ENCODE data around the gene UGT3A2. TPM values are rescaled to one million over a fixed set of nuclear protein-coding genes. Genes with fewer than 3 reads are reported as not detected.
A peak's percentile ranks its signal among the peaks of the same experiment; 100 is the strongest.

The UGT3A2 gene, protein sequence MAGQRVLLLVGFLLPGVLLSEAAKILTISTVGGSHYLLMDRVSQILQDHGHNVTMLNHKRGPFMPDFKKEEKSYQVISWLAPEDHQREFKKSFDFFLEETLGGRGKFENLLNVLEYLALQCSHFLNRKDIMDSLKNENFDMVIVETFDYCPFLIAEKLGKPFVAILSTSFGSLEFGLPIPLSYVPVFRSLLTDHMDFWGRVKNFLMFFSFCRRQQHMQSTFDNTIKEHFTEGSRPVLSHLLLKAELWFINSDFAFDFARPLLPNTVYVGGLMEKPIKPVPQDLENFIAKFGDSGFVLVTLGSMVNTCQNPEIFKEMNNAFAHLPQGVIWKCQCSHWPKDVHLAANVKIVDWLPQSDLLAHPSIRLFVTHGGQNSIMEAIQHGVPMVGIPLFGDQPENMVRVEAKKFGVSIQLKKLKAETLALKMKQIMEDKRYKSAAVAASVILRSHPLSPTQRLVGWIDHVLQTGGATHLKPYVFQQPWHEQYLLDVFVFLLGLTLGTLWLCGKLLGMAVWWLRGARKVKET
- not detected for total RNA-seq

DNA sequence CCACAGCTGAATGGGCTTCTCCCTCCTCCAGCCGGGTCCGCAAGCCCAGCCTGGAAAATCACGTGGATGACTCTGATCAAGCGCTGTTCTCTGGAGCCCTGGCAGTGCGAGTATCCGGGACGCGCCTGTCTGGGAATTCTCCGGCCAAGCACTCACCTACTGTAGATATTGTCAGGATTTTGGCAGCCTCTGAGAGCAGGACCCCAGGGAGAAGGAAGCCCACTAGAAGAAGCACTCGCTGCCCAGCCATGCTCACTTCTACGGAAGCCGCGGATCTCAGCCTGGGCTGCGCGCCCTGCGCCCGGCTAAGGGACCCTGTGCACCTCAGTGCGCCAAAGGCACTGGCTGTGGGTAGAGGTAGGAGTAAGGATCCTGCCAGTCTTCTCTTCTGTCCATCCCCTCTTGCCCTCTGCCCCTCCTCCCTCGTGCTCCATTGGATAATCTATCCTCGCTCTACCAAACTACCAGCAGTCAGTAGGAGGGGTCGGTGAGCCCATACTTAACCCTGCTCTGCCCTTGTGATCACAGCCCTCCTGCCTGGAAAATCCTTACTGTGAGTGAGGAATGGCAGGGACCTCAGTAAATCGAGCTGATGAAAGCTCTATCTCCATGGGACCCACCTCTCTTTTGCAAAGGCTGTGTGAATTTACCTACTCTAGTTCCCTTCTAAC, at the start of gene UGT3A2:
TSS of gene UGT3A2 (minus strand) at position 343 of the 671 bp plus-strand sequence. CDS start at position 250, 93 bp downstream.
- CTCF ChIA-PET = interaction anchor here (0.7 to 4.0 kb wide), 2 partner anchors 12 to 20 kb away, joined by 3 to 19 read pairs; no protein-coding TSS in a partner anchor
- POLR2A ChIA-PET = interaction anchor here (0.7 kb wide), 1 partner anchor 43 kb away, joined by 3 read pairs; no protein-coding TSS in a partner anchor
- Mint-ChIP-seq H3K27ac (no peak within 1 kb of the TSS), H3K4me3 (no peak within 1 kb of the TSS), H3K4me1 (peaks cover 5% of the 10 kb centered on the region), H3K27me3 (peaks cover 22% of the 10 kb centered on the region), H3K9me3 (ENCODE audit: low read depth) (no peaks in the 10 kb centered on the region), H3K36me3 (ENCODE audit: low read depth) (no peaks in the 10 kb centered on the region)
- ATAC-seq (no peak), DNase-seq (no peak)
- intact Hi-C loops (cut with DNase I, micrococcal nuclease) = no loop called here

DNA sequence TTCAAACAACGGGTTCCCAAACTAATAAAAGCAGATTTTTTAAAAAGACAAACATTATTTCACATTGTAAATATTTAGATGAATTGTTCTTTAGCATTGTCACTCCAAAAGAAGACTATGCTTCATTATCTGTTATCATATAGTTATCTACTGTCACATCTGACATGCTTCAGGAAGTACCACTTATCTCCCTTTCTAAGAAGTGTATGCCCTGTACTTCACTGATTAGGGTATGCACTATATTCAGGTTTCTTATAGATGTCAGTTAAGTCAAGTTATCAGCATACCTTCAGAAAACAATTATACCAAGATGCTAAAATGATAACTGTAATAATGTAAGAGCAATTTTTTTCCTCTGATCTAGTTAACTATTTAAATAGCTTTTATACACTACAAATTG, 44.6 kb upstream of the UGT3A2 start:
- Mint-ChIP-seq H3K27ac (no peak overlapping the region), H3K4me1 (no peaks in the 10 kb centered on the region), H3K4me3 (no peak overlapping the region), H3K9me3 (ENCODE audit: low read depth) (no peaks in the 10 kb centered on the region), H3K27me3 (no peaks in the 10 kb centered on the region), H3K36me3 (ENCODE audit: low read depth) (peaks cover 26% of the 10 kb centered on the region)
- DNase-seq (no peak), ATAC-seq (no peak)
- ChIA-PET CTCF (interaction anchor here (0.5 to 1.4 kb wide), 4 partner anchors 14 to 1401 kb away, joined by 3 to 5 read pairs (median 4); no protein-coding TSS in a partner anchor), POLR2A (no interaction called here)
- intact Hi-C loops (cut with DNase I, micrococcal nuclease) = no loop called here

DNA sequence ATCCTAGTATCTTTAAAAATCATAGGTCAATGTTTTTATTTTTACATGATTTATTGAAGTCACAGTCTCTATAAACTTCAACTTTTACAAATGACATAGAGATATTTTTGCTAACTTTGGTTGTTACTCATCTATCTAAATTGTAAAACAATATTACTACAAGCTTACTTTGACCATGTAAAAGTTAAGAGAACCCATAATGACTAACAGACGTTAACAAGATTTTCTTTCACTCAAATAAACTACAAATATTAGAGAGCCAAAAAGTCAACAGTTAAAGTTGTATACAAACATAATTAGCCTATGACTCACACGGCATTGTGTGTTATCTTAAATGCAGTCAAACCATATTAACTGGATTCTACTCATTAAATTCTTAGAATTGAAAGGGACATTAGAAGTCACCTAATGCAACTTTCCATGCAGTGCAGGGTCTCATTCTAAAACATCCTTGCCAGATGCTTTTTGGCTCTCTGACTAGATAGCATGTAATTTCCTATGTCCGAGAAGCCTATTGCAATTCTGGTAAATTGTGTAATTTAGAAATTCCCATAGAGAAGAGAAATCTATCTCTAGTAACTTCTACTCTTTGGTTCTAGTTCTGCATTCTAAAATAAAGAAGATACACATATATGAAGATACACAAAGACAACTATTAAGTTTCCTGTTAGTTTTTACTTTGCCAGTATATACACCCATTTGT, 42.2 kb upstream of the UGT3A2 start:
- intact Hi-C loops (cut with DNase I, micrococcal nuclease) = no loop called here
- Mint-ChIP-seq H3K4me3 (no peak overlapping the region), H3K27ac (no peak overlapping the region), H3K27me3 (no peaks in the 10 kb centered on the region), H3K4me1 (no peaks in the 10 kb centered on the region), H3K36me3 (ENCODE audit: low read depth) (peaks cover 27% of the 10 kb centered on the region), H3K9me3 (ENCODE audit: low read depth) (no peaks in the 10 kb centered on the region)
- ChIA-PET CTCF (interaction anchor here (0.9 kb wide), 1 partner anchor 21 kb away, joined by 3 read pairs; no protein-coding TSS in a partner anchor), POLR2A (no interaction called here)
- no peak for DNase-seq
- no peak for ATAC-seq

DNA sequence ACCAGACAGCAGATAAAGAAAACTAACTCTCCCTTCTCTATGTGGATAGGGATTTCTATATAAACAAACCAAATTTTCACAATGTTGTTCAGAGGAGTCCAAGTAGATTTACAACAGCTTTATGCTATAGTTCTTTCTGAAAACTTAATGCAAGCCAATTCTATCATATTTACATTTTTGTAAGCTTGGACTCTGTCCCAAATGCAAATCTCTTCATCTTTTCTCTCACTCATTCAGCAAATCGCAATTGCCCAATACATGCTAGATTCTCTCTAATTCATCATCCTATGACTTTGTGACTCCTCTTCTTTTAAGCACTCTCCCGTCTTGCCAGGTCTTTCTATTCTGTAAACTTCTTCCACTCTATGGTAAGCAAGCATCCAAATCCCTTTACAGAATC, 39.1 kb upstream of the UGT3A2 start:
- ChIA-PET CTCF (interaction anchor here (0.7 to 1.9 kb wide), 2 partner anchors 26 to 68 kb away, joined by 4 to 9 read pairs; no protein-coding TSS in a partner anchor), POLR2A (no interaction called here)
- DNase-seq (no peak), ATAC-seq (no peak)
- H3K4me3 Mint-ChIP-seq = no peak overlapping the region
- no peak overlapping the region for H3K27ac Mint-ChIP-seq
- peaks cover 23% of the 10 kb centered on the region for H3K36me3 Mint-ChIP-seq (ENCODE audit: low read depth)
- intact Hi-C loops (cut with DNase I, micrococcal nuclease) = no loop called here
- H3K9me3 Mint-ChIP-seq (ENCODE audit: low read depth) = no peaks in the 10 kb centered on the region
- H3K4me1 Mint-ChIP-seq = no peaks in the 10 kb centered on the region
- H3K27me3 Mint-ChIP-seq = no peaks in the 10 kb centered on the region

DNA sequence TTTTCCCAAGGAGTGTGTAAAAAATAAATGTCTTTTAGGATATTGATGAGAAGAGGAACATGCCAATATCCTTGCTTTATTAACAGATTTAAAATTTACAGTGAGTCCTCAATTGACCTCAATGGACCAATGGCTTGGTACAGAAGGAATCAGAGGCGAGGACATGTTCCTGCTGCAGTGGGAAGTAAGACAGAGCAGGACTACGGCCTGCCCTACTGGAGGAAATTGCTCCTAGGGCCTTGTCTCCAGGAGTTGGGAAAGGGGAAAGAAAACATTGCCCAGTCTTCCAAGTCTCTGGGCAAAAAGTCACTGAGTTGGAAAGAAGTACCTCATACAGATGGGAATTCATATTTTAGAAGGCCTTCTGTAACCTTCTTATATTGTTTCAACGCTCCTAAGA, 33.1 kb upstream of the UGT3A2 start:
- H3K9me3 Mint-ChIP-seq (ENCODE audit: low read depth) = no peaks in the 10 kb centered on the region
- H3K4me1 Mint-ChIP-seq = no peaks in the 10 kb centered on the region
- H3K27me3 Mint-ChIP-seq = no peaks in the 10 kb centered on the region
- ATAC-seq = no peak
- intact Hi-C loops (cut with DNase I, micrococcal nuclease) = no loop called here
- no peak for DNase-seq
- no peak overlapping the region for H3K4me3 Mint-ChIP-seq
- peaks cover 3% of the 10 kb centered on the region for H3K36me3 Mint-ChIP-seq (ENCODE audit: low read depth)
- CTCF ChIA-PET = interaction anchor here (1.0 kb wide), 1 partner anchor 21 kb away, joined by 3 read pairs; no protein-coding TSS in a partner anchor
- H3K27ac Mint-ChIP-seq = no peak overlapping the region
- POLR2A ChIA-PET = no interaction called here

DNA sequence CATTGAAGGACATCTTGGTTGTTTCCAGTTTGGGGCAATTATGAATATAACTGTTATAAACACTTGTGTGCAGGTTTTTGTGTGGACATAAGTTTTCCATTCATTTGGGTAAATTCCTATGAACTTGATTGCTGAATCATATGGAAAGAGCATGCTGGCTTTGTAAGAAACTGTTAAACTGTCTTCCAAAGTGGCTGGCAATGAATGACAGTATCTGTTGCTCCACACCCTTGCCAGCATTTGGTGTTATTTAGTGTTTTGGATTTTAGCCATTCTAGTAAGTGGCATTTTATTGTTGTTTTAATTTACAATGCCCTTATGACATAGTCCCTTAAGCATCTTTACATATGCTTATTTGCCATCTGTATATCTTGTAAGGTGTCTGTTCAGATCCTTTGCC, 29.8 kb upstream of the UGT3A2 start:
- CTCF ChIA-PET = interaction anchor here (1.4 to 1.5 kb wide), 2 partner anchors 14 to 17 kb away, joined by 3 to 5 read pairs; no protein-coding TSS in a partner anchor
- Mint-ChIP-seq H3K27ac (no peak overlapping the region), H3K36me3 (ENCODE audit: low read depth) (peaks cover 1% of the 10 kb centered on the region), H3K4me3 (no peak overlapping the region), H3K27me3 (no peaks in the 10 kb centered on the region), H3K9me3 (ENCODE audit: low read depth) (peaks cover 4% of the 10 kb centered on the region), H3K4me1 (no peaks in the 10 kb centered on the region)
- DNase-seq (no peak), ATAC-seq (no peak)
- intact Hi-C loops (cut with DNase I, micrococcal nuclease) = no loop called here
- POLR2A ChIA-PET = no interaction called here

DNA sequence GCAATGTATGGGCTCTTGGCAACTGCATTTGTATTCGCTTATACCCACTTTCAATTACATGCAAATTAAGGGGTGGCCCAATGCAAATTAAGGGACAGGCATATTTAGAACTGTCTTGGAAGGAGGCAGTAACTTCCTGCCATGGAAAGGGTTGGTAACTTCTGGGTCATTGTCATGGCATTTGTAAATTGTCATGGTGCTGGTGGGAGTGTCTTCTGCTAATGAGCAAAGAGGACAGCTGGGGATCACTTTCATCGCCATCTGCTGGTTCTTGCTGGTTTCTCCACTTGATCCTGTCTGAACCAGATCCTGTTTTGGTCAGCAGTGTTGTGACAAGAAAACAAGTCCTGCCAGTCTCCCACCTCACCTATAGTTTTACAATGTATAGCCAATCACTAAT, 23.3 kb upstream of the UGT3A2 start:
- Mint-ChIP-seq H3K4me3 (no peak overlapping the region), H3K4me1 (no peaks in the 10 kb centered on the region), H3K9me3 (ENCODE audit: low read depth) (peaks cover 6% of the 10 kb centered on the region), H3K27me3 (peaks cover 2% of the 10 kb centered on the region), H3K27ac (no peak overlapping the region), H3K36me3 (ENCODE audit: low read depth) (no peaks in the 10 kb centered on the region)
- intact Hi-C loops (cut with DNase I, micrococcal nuclease) = no loop called here
- ChIA-PET CTCF (interaction anchor here (0.7 to 6.2 kb wide), 8 partner anchors 11 to 438 kb away, joined by 3 to 45 read pairs (median 4); no protein-coding TSS in a partner anchor), POLR2A (no interaction called here)
- DNase-seq (peak; percentile 44), ATAC-seq (peak; percentile 75)

DNA sequence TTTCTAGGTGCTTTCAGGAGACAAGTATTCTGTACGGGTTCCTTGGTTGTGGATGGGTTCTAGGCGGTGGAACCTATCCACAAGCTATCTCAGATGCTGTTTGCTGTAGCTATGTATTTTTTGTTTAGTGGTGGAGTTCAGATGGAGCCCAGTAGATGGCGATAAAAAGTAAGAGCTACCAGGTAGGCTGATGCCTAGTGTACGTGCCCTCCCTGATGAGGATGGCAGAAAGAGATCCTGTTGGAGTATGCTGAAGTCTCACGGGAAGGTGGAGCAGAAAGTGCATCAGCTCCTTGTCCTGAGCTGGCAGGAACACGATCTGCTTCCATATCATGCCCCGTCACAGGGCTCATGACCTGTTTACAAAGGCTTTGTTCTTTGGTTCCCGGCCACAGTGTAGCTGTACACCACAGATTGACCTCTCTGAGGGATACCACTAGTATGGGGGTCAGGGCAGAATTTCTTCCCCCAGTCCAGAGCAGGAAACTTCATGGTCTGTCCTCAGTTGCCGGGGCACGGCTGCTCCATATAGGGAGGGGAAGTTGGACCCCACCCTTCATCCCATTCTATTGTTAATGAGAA, 12.6 kb upstream of the UGT3A2 start:
- H3K4me1 Mint-ChIP-seq = no peaks in the 10 kb centered on the region
- H3K4me3 Mint-ChIP-seq = no peak overlapping the region
- no peak overlapping the region for H3K27ac Mint-ChIP-seq
- no peaks in the 10 kb centered on the region for H3K9me3 Mint-ChIP-seq (ENCODE audit: low read depth)
- POLR2A ChIA-PET = interaction anchor here (0.6 kb wide), 1 partner anchor 765 kb away, joined by 4 read pairs; no protein-coding TSS in a partner anchor
- H3K36me3 Mint-ChIP-seq (ENCODE audit: low read depth) = no peaks in the 10 kb centered on the region
- intact Hi-C loops (cut with DNase I, micrococcal nuclease) = loop anchor here (1.0 to 5.0 kb wide), 5 partner anchors 112 to 614 kb away; no protein-coding TSS in a partner anchor
- H3K27me3 Mint-ChIP-seq = peaks cover 9% of the 10 kb centered on the region
- DNase-seq (peak; percentile 42), ATAC-seq (peak; percentile 90)
- CTCF ChIA-PET = interaction anchor here (0.5 to 3.6 kb wide), 42 partner anchors 8 to 701 kb away, joined by 3 to 45 read pairs (median 4); partner anchors contain the start of genes LMBRD2, SKP2 and UGT3A2

DNA sequence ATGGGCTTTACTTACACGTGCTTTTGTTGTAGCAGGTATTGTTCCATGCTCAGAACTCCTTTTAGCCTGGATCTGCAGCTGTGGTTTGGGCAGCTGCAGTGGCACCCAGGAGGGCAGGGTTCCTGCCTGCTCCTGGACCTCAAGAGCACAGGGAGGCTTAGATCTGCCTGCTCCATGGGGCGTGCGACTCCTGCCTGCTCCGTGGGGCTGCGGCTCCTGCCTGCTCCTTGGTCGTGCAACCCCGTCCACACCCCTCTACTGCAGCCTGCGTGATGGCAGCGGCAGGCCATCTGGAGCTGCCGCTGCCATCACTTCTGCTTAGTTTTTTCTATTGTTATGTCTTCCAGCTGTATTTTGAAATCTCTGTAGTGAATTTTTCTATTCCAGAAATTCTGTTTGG, 11.7 kb upstream of the UGT3A2 start:
- H3K27me3 Mint-ChIP-seq = peaks cover 9% of the 10 kb centered on the region
- no peaks in the 10 kb centered on the region for H3K4me1 Mint-ChIP-seq
- intact Hi-C loops (cut with DNase I, micrococcal nuclease) = loop anchor here (2.0 to 5.0 kb wide), 4 partner anchors 111 to 614 kb away; no protein-coding TSS in a partner anchor
- H3K9me3 Mint-ChIP-seq (ENCODE audit: low read depth) = no peaks in the 10 kb centered on the region
- ATAC-seq (no peak), DNase-seq (no peak)
- H3K27ac Mint-ChIP-seq = no peak overlapping the region
- no peak overlapping the region for H3K4me3 Mint-ChIP-seq
- CTCF ChIA-PET = interaction anchor here (0.5 to 3.6 kb wide), 31 partner anchors 8 to 1121 kb away, joined by 3 to 45 read pairs (median 4); partner anchors contain the start of genes LMBRD2, SKP2 and UGT3A2
- POLR2A ChIA-PET = no interaction called here
- H3K36me3 Mint-ChIP-seq (ENCODE audit: low read depth) = no peaks in the 10 kb centered on the region

DNA sequence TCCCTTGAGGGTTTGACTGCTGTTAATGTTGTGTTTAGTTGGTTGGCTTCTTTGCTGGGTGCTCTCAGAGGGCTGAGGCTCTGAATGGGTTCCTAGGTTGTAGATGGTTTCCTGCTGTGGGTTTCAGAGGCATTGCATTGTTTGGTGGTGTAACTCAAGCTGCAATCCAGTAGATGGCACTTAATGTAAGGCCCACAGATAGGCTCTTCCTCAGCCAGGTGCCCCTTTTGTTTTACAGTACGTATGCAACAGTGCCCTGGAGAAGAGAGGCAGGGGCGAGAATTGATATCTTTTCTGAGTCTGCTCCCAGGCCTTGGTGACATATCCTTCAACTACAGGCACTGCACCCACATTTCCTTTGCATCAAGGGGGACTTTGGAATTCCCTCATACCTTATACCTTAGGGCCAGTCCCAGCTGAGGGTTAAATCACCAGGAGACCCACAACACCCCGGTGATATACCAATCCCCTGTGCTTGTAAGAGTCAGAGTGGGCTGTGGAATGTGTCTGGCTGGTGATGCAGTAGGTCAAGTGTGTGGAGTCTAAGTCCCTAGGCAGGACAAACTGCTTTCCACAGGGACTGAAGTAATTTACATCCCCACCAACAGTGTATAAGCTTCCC, 7.0 kb upstream of the UGT3A2 start:
- no peak for DNase-seq
- no peaks in the 10 kb centered on the region for H3K9me3 Mint-ChIP-seq (ENCODE audit: low read depth)
- H3K27me3 Mint-ChIP-seq = peaks cover 4% of the 10 kb centered on the region
- POLR2A ChIA-PET = no interaction called here
- no peak overlapping the region for H3K4me3 Mint-ChIP-seq
- CTCF ChIA-PET = no interaction called here
- peak; percentile 74 for ATAC-seq
- H3K36me3 Mint-ChIP-seq (ENCODE audit: low read depth) = no peaks in the 10 kb centered on the region
- intact Hi-C loops (cut with DNase I, micrococcal nuclease) = no loop called here
- no peaks in the 10 kb centered on the region for H3K4me1 Mint-ChIP-seq
- no peak overlapping the region for H3K27ac Mint-ChIP-seq

Data from activated CD4-positive, alpha-beta T cell treated with anti-CD3 and anti-CD28 coated beads for 36 hours (primary cell).